Stimulated activated CD8-positive, alpha-beta memory T cell treated with anti-CD3 and anti-CD28 coated beads, Interleukin-7, amount 100 ng/mL, for 24 hours (primary cell): ENCODE results near the gene LBHD2.

ENCODE experiments used
- DNase-seq: peaks from one replicate; pipeline ENCODE4 v3.0.0-alpha.2; 2020; ENCODE audit warnings: low read depth

The LBHD2 gene

GRCh38 chr14:103132381-103133209 is 48.6 kb downstream of the LBHD2 start:
- DNase-seq, result no peak

GRCh38 chr14:103133210-103134140 is 49.5 kb downstream of the LBHD2 start:
- no peak for DNase-seq

GRCh38 chr14:103134405-103134804 is 50.4 kb downstream of the LBHD2 start:
- DNase-seq, result no peak

- no peak for DNase-seq
Observed at GRCh38 chr14:103134919-103135318, 50.9 kb downstream of the LBHD2 start.

- DNase-seq, result no peak
Observed at GRCh38 chr14:103135333-103136260, 51.6 kb downstream of the LBHD2 start.

- DNase-seq, result no peak
Observed at GRCh38 chr14:103136388-103137271, 52.6 kb downstream of the LBHD2 start.

GRCh38 chr14:103137689-103138300 is 53.8 kb downstream of the LBHD2 start:
- DNase-seq, result no peak

- no peak for DNase-seq
Observed at GRCh38 chr14:103138301-103139131, 54.5 kb downstream of the LBHD2 start.

GRCh38 chr14:103139132-103140025 is 55.4 kb downstream of the LBHD2 start:
- DNase-seq, result no peak
